Effector memory CD8-positive, alpha-beta T cell (primary cell): ENCODE data around the gene RREB1.

ENCODE experiments used
- ATAC-seq: fragments of 150-1000 bp; cut with Tn5 transposase; replicated peaks from 2 replicates; pipeline ENCODE4 v1.10.0; 2021; ENCODE audit warnings: mild to moderate bottlenecking, moderate library complexity
- DNase-seq, 3 experiments: peaks; one replicate each; pipeline ENCODE4 v3.0.0; 2021
- H3K27ac Mint-ChIP-seq, 2 donors: one replicate each; pipeline ENCODE4 v1.8.0; 2022; ENCODE audit warnings: mild to moderate bottlenecking in 2 of 2, mixed read lengths in 2 of 2, moderate library complexity in 2 of 2
- H3K27me3 Mint-ChIP-seq, 2 donors: one replicate each; pipeline ENCODE4 v1.8.0; 2022; ENCODE audit warnings: mixed read lengths in 2 of 2
- H3K36me3 Mint-ChIP-seq: one replicate; pipeline ENCODE4 v1.8.0; 2022; ENCODE audit warnings: mild to moderate bottlenecking, moderate library complexity, mixed read lengths; ENCODE audit not compliant: insufficient read depth
- H3K4me1 Mint-ChIP-seq, 2 donors: one replicate each; pipeline ENCODE4 v1.8.0; 2022; ENCODE audit warnings: low read depth in 2 of 2, mixed read lengths in 2 of 2
- H3K4me3 Mint-ChIP-seq, 2 donors: one replicate each; pipeline ENCODE4 v1.8.0; 2022; ENCODE audit warnings: mild to moderate bottlenecking in 2 of 2, mixed read lengths in 2 of 2, moderate library complexity in 2 of 2
- H3K9me3 Mint-ChIP-seq, 2 donors: one replicate each; pipeline ENCODE4 v1.8.0; 2022; ENCODE audit warnings: mixed read lengths in 2 of 2

Gene RREB1

GRCh38 chr6:7296602-7297001 is 188.8 kb downstream of the RREB1 start:
- Mint-ChIP-seq H3K9me3 (no peaks in the 10 kb centered on the region), H3K27me3 (no peaks in the 10 kb centered on the region), H3K36me3 (peaks cover 97% of the 10 kb centered on the region), H3K27ac (peak overlapping the region; percentile 32 to 92), H3K4me3 (no peak overlapping the region), H3K4me1 (peaks cover 9 to 10% of the 10 kb centered on the region in 2 donors)
- ATAC-seq, result no peak
- no peak for DNase-seq

GRCh38 chr6:7298113-7298512 is 190.4 kb downstream of the RREB1 start:
- peaks cover 98% of the 10 kb centered on the region for H3K36me3 Mint-ChIP-seq
- DNase-seq (no peak), ATAC-seq (no peak)
- H3K4me1 Mint-ChIP-seq, result peaks cover 7 to 13% of the 10 kb centered on the region in 2 donors
- H3K4me3 Mint-ChIP-seq, result no peak overlapping the region
- peak overlapping the region in 1 of 2 donors; percentile 20 for H3K27ac Mint-ChIP-seq
- no peaks in the 10 kb centered on the region for H3K9me3 Mint-ChIP-seq
- no peaks in the 10 kb centered on the region for H3K27me3 Mint-ChIP-seq

DNA sequence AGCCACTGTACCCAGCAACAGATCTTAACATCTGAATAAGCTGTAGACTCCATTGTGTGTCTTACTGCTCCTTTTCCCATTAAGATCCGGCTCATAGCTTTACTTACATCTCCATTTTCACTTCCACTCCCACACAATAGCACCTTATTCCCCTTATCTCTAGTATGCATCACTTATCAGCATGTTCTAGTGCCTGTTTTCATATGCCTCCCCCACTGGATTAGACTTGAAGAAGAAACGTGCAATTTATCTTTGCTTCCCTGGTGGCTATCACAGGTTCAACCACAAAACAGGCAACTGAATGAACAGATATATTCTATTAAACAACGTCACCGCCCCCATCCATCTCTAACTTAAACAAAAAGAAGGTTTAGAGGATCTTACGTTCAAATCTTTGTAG is 193.2 kb downstream of the RREB1 start:
- DNase-seq (no peak), ATAC-seq (no peak)
- no peak overlapping the region for H3K27ac Mint-ChIP-seq
- peaks cover 98% of the 10 kb centered on the region for H3K36me3 Mint-ChIP-seq
- no peaks in the 10 kb centered on the region for H3K27me3 Mint-ChIP-seq
- H3K4me1 Mint-ChIP-seq, result peaks cover 16 to 29% of the 10 kb centered on the region in 2 donors
- H3K9me3 Mint-ChIP-seq, result no peaks in the 10 kb centered on the region
- no peak overlapping the region for H3K4me3 Mint-ChIP-seq
